T-helper 1 cell treated with Interleukin-12 subunit alpha and Interleukin-12 subunit beta and Interleukin-4 antibody, amounts not matched to agents 30 μg/mL and 1 μg/mL, for 36 hours (primary cell): ENCODE data around the gene C4B.
"Not testable (repeated sequence)": the region's sequence is repeated elsewhere in the genome, so short reads cannot be mapped to it uniquely, and the experiment has no call there.

Source experiments
- H3K27ac Mint-ChIP-seq: one replicate; pipeline ENCODE4 v1.8.0; 2021; ENCODE audit warnings: mild to moderate bottlenecking, mixed read lengths
- H3K27me3 Mint-ChIP-seq: one replicate; pipeline ENCODE4 v1.8.0; 2021; ENCODE audit warnings: low read depth, mixed read lengths
- H3K36me3 Mint-ChIP-seq: one replicate; pipeline ENCODE4 v1.8.0; 2021; ENCODE audit warnings: low read depth, mixed read lengths
- H3K4me1 Mint-ChIP-seq: one replicate; pipeline ENCODE4 v1.8.0; 2021; ENCODE audit warnings: low read depth, mixed read lengths
- H3K4me3 Mint-ChIP-seq: one replicate; pipeline ENCODE4 v1.8.0; 2021; ENCODE audit warnings: mild to moderate bottlenecking, moderate library complexity, mixed read lengths
- H3K9me3 Mint-ChIP-seq: one replicate; pipeline ENCODE4 v1.8.0; 2021; ENCODE audit warnings: mixed read lengths

C4B gene

DNA sequence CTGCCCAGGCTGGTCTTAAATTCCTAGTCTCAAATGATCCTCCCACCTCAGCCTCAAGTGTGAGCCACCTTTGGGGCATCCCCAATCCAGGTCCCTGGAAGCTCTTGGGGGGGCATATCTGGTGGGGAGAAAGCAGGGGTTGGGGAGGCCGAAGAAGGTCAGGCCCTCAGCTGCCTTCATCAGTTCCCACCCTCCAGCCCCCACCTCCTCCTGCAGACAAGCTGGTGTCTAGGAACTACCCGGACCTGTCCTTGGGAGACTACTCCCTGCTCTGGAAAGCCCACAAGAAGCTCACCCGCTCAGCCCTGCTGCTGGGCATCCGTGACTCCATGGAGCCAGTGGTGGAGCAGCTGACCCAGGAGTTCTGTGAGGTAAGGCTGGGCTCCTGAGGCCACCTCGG is 24.3 kb downstream of the C4B start:
- H3K27ac Mint-ChIP-seq, H3K4me3 Mint-ChIP-seq, H3K27me3 Mint-ChIP-seq, H3K9me3 Mint-ChIP-seq, H3K36me3 Mint-ChIP-seq, H3K4me1 Mint-ChIP-seq: not testable (repeated sequence)

DNA sequence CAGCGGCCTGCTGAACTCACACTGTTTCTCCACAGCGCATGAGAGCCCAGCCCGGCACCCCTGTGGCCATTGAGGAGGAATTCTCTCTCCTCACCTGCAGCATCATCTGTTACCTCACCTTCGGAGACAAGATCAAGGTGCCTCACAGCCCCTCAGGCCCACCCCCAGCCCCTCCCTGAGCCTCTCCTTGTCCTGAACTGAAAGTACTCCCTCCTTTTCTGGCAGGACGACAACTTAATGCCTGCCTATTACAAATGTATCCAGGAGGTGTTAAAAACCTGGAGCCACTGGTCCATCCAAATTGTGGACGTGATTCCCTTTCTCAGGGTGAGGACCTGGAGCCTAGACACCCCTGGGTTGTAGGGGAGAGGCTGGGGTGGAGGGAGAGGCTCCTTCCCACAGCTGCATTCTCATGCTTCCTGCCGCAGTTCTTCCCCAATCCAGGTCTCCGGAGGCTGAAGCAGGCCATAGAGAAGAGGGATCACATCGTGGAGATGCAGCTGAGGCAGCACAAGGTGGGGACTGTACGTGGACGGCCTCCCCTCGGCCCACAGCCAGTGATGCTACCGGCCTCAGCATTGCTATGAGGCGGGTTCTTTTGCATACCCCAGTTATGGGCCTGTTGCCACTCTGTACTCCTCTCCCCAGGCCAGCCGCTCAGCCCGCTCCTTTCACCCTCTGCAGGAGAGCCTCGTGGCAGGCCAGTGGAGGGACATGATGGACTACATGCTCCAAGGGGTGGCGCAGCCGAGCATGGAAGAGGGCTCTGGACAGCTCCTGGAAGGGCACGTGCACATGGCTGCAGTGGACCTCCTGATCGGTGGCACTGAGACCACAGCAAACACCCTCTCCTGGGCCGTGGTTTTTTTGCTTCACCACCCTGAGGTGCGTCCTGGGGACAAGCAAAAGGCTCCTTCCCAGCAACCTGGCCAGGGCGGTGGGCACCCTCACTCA is 25.0 kb downstream of the C4B start:
- not testable (repeated sequence) for H3K4me1 Mint-ChIP-seq, H3K4me3 Mint-ChIP-seq, H3K27me3 Mint-ChIP-seq, H3K27ac Mint-ChIP-seq, H3K9me3 Mint-ChIP-seq, H3K36me3 Mint-ChIP-seq

DNA sequence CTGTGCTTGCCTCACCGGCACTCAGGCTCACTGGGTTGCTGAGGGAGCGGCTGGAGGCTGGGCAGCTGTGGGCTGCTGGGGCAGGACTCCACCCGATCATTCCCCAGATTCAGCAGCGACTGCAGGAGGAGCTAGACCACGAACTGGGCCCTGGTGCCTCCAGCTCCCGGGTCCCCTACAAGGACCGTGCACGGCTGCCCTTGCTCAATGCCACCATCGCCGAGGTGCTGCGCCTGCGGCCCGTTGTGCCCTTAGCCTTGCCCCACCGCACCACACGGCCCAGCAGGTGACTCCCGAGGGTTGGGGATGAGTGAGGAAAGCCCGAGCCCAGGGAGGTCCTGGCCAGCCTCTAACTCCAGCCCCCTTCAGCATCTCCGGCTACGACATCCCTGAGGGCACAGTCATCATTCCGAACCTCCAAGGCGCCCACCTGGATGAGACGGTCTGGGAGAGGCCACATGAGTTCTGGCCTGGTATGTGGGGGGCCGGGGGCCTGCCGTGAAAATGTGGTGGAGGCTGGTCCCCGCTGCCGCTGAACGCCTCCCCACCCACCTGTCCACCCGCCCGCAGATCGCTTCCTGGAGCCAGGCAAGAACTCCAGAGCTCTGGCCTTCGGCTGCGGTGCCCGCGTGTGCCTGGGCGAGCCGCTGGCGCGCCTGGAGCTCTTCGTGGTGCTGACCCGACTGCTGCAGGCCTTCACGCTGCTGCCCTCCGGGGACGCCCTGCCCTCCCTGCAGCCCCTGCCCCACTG is 25.9 kb downstream of the C4B start:
- not testable (repeated sequence) for H3K9me3 Mint-ChIP-seq, H3K27me3 Mint-ChIP-seq, H3K27ac Mint-ChIP-seq, H3K36me3 Mint-ChIP-seq, H3K4me1 Mint-ChIP-seq, H3K4me3 Mint-ChIP-seq

GRCh38 chr6:32041050-32041321 is 26.4 kb downstream of the C4B start:
- not testable (repeated sequence) for H3K27me3 Mint-ChIP-seq, H3K9me3 Mint-ChIP-seq, H3K4me1 Mint-ChIP-seq, H3K27ac Mint-ChIP-seq, H3K36me3 Mint-ChIP-seq, H3K4me3 Mint-ChIP-seq

DNA sequence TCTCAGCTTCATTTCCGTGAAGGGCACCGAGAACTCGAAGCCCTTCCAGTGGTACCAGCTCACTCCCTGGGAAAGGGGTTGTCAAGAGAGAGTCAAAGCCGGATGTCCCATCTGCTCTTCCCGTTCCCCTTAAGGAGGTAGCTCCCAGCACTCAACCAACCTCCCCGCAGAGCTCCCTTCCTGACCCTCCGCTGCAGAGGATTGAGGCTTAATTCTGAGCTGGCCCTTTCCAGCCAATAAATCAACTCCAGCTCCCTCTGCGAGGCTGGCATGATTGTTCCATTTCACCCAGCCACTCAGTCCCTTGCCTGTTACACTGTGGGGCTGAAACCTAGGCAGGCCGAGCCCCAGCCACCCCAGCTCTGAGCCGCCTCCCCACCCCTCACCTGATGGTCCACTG is 26.8 kb downstream of the C4B start:
- not testable (repeated sequence) for H3K36me3 Mint-ChIP-seq, H3K4me1 Mint-ChIP-seq, H3K27ac Mint-ChIP-seq, H3K27me3 Mint-ChIP-seq, H3K9me3 Mint-ChIP-seq, H3K4me3 Mint-ChIP-seq

DNA sequence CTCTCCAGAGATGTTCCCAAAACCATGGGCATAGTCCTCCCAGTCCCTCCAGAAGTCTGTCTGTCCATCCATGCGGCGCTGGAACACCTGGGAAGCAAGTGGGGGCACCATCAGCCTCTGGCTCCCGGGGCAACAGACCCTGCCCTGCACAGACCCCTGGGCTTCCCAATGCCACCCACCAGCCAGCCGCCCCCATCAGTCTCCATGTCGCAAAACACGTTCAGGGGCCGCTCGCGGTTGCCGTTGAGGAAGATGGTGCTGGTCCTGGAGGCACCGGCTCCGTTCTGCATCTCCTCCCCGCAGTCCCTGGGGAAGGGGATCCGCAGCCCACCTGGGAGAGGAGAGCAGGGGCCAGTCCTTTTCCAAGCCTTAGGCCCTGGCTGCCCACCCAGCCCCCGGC is 27.7 kb downstream of the C4B start:
- not testable (repeated sequence) for H3K9me3 Mint-ChIP-seq, H3K4me1 Mint-ChIP-seq, H3K27ac Mint-ChIP-seq, H3K4me3 Mint-ChIP-seq, H3K27me3 Mint-ChIP-seq, H3K36me3 Mint-ChIP-seq

DNA sequence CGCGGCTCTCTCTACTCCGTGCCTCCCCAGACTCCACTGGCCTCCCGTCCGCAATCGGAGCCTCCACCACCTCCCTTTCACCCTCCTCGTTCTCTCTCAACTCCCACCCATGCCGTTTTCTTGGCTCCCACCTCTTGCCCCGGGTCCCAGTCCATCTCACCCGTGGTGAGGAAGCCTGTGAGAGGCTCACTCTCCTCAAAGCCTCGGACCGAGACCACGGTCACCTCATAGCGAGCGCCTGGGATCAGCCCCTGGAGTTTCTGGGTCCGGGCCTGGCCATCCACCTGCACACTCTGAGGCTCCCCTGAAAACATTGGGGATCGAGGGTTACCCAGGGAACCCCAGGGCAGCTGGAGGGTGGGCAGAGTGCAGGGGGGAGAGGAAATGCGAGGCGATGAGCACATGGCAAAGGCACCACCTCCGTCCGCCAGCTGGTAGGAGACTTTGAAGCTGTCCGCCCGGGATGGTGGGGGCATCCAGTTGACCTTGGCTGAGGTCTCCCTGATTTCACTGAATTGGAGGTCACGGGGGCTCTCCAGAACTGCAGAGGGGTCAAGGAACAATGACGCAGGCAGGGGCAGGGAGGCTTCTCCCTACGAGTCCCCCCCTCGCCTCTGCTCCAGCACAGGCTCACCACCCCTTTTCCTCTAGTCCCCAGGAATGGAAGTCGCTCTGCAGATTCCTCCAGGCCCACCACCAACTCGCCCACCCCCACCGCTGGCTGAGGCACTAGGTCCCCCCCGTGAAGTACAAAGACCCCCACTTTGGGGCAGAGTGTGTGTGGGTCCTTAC is 29.2 kb downstream of the C4B start:
- not testable (repeated sequence) for H3K36me3 Mint-ChIP-seq, H3K9me3 Mint-ChIP-seq, H3K27me3 Mint-ChIP-seq, H3K27ac Mint-ChIP-seq, H3K4me3 Mint-ChIP-seq, H3K4me1 Mint-ChIP-seq

GRCh38 chr6:32044916-32045315 is 30.3 kb downstream of the C4B start:
- H3K9me3 Mint-ChIP-seq, H3K4me3 Mint-ChIP-seq, H3K27ac Mint-ChIP-seq, H3K27me3 Mint-ChIP-seq, H3K36me3 Mint-ChIP-seq, H3K4me1 Mint-ChIP-seq: not testable (repeated sequence)

DNA sequence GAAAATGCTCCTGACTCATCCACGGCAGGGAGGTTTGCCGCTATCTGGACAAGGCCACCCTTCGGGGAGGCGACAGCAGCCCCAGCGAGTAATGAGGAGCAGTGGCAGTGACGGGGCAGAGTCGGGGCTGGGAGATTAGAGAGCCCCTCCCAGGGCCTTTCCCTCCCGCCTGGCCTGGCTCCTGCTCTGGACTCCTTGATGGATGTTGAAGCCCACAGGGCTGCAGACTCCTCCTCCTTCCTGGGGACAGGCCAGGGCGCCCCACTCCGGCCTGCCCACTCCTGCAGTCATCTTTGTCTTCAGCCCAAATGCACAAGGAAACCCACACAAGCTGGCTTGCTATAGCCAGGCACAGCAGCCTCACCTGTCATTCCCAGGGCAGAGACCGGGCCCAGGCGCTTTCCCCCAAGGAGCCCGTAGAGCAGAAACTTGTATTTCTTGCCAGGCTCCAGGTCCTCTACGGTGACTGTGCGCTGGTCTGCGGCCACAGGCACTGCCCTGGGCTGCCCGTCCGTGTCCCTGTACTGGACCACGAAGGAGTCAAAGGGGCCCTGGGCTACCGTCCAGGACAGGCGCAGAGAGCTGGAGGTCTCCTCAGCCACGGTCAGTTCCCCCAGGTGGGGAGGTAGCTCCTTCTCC is 31.3 kb downstream of the C4B start:
- Mint-ChIP-seq H3K27ac (no peak overlapping the region), H3K4me1 (no peaks in the 10 kb centered on the region), H3K36me3 (no peaks in the 10 kb centered on the region), H3K4me3 (no peak overlapping the region), H3K27me3 (no peaks in the 10 kb centered on the region), H3K9me3 (no peaks in the 10 kb centered on the region)

DNA sequence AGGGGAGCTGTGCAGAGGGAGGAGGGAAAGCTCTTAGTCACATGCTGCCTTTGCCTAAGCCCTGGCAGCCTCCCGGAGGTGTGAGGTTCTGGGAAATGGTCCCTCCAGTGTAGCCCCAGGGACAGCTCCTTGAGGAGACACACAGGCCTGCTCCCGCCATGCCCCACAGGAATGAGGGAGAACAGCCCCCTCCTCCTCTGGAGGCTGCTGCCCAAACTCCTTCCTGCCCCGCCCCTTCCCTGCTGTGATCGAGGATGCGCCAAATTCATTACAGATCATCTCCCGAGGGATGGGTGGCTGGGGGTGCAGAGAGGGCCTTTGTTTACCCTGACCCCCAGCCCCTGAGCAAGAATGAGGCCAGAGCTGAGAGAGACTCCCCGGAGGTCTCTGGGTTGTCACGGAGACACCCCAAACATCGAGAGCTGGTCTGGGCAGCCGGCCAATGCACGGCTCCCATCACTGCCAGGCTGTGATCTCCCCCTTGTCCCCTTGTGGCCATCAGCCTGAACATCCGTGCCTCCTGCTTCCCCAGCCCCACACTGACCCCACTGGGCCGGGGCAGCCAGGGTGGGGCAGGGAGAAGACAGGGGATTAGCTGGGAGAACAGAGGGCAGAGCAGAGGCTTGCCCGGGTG is 32.0 kb downstream of the C4B start:
- Mint-ChIP-seq H3K27ac (no peak overlapping the region), H3K4me1 (no peaks in the 10 kb centered on the region), H3K4me3 (no peak overlapping the region), H3K27me3 (no peaks in the 10 kb centered on the region), H3K9me3 (no peaks in the 10 kb centered on the region), H3K36me3 (no peaks in the 10 kb centered on the region)

DNA sequence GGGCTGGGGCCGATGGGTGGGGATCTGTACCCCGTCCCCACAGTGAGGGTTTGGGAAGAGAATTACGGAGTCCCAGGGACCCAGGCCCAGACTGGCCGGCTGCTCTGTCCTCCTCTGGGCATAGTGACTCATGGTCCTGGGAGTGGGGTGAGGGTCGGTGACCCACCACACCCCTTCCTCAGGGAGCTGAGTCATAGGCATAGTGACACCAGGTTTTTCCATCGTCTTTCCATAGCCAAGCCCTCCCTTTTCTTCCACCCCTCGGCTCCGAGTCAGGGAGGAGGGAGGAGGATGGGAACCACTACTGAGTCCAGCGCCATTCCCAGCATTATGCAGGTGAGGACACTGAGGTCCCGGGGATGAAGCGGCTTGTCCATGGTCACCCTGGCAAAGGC is 32.5 kb downstream of the C4B start:
- H3K27me3 Mint-ChIP-seq, result no peaks in the 10 kb centered on the region
- no peaks in the 10 kb centered on the region for H3K36me3 Mint-ChIP-seq
- H3K4me3 Mint-ChIP-seq, result no peak overlapping the region
- no peaks in the 10 kb centered on the region for H3K4me1 Mint-ChIP-seq
- H3K9me3 Mint-ChIP-seq, result no peaks in the 10 kb centered on the region
- no peak overlapping the region for H3K27ac Mint-ChIP-seq

GRCh38 chr6:32047539-32047854 is 32.9 kb downstream of the C4B start:
- Mint-ChIP-seq H3K4me3 (no peak overlapping the region), H3K9me3 (no peaks in the 10 kb centered on the region), H3K27me3 (no peaks in the 10 kb centered on the region), H3K36me3 (no peaks in the 10 kb centered on the region), H3K4me1 (no peaks in the 10 kb centered on the region), H3K27ac (no peak overlapping the region)

- H3K9me3 Mint-ChIP-seq, result no peaks in the 10 kb centered on the region
- no peak overlapping the region for H3K27ac Mint-ChIP-seq
- H3K4me3 Mint-ChIP-seq, result no peak overlapping the region
- H3K4me1 Mint-ChIP-seq, result no peaks in the 10 kb centered on the region
- no peaks in the 10 kb centered on the region for H3K27me3 Mint-ChIP-seq
- H3K36me3 Mint-ChIP-seq, result no peaks in the 10 kb centered on the region
Measured at GRCh38 chr6:32047855-32048766, 33.5 kb downstream of the C4B start.

DNA sequence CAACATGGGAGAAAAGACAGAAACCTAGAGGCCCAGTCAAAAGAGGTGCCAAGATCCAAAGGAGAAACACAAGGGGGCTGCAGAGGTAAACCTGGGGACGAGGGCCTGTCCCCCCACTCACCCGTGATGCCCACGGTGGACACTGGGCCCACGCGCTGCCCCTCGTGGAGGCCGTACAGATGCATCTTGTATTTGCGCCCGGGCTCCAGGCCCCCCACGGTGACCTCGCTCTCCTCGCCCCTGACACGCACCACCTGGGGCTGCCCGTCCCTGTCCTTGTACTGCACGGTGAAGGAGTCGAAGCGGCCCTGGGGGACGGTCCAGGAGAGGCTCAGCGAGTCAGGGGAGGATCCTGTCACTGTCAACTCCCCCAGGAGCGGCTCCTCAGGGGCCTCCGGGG is 34.6 kb downstream of the C4B start:
- not testable (repeated sequence) for H3K27ac Mint-ChIP-seq, H3K4me3 Mint-ChIP-seq, H3K36me3 Mint-ChIP-seq, H3K9me3 Mint-ChIP-seq, H3K27me3 Mint-ChIP-seq, H3K4me1 Mint-ChIP-seq
